HEK293 (cell line): ENCODE measurements around the gene SRBD1.
A peak's percentile ranks its signal among the peaks of the same experiment; 100 is the strongest.

Source experiments
- CTCF ChIA-PET: fragments of 350-600 bp; formaldehyde crosslinking; extraction: SDS; loops from one replicate; lab custom pipeline; 2021; ENCODE audit warnings: antibody characterized with exemption; lab: Yijun Ruan, JAX
- POLR2A ChIA-PET: fragments of 300-600 bp; formaldehyde crosslinking; extraction: SDS; loops from one replicate; lab custom pipeline; 2020; ENCODE audit warnings: antibody characterized with exemption, inconsistent platforms; lab: Yijun Ruan, JAX
- H3K27ac ChIP-seq: fragments of 200-500 bp; sonication (Bioruptor generic); 2 replicates; pipeline ENCODE4 v1.5.1; 2014; ENCODE audit warnings: low read depth, low read length, control low read depth, inconsistent platforms; ENCODE audit errors: extremely low read depth
- H3K36me3 ChIP-seq, 2 experiments: fragments of 200-500 bp in 1 of 2; sonication (Bioruptor generic) in 1 of 2; 1 replicate in 1 of 2; 2 replicates in 1 of 2; pipeline ENCODE4 v1.5.1; 2014 to 2017; ENCODE audit warnings: inconsistent platforms in 2 of 2, low read length in 2 of 2; ENCODE audit not compliant: control insufficient read depth in 2 of 2, insufficient read depth in 1 of 2
- H3K4me1 ChIP-seq: fragments of 200-500 bp; sonication (Bioruptor generic); 2 replicates; pipeline ENCODE4 v1.5.1; 2014; ENCODE audit warnings: mild to moderate bottlenecking, low read length, inconsistent platforms; ENCODE audit not compliant: control insufficient read depth, insufficient read depth
- H3K4me3 ChIP-seq: 2 replicates; pipeline ENCODE4 v1.5.1; 2011; ENCODE audit warnings: low read depth, mild to moderate bottlenecking, control low read depth, low read length, moderate library complexity
- H3K9me3 ChIP-seq: fragments of 200-500 bp; sonication (Bioruptor generic); 2 replicates; pipeline ENCODE4 v1.5.1; 2014; ENCODE audit warnings: low read depth, low read length, inconsistent platforms; ENCODE audit not compliant: control insufficient read depth, insufficient read depth
- KLF10 ChIP-seq: fragments of 450-650 bp; IDR thresholded peaks from 2 replicates; pipeline ENCODE4 v1.5.1; 2018; ENCODE audit warnings: missing biosample characterization, mild to moderate bottlenecking, missing genetic modification characterization
- KLF16 ChIP-seq: fragments of 450-650 bp; formaldehyde crosslinking; IDR thresholded peaks from 2 replicates; pipeline ENCODE4 v1.5.1; 2017; ENCODE audit warnings: missing biosample characterization, missing genetic modification characterization
- KLF9 ChIP-seq: fragments of 450-650 bp; formaldehyde crosslinking; IDR thresholded peaks from 2 replicates; pipeline ENCODE4 v1.5.1; 2016; ENCODE audit warnings: missing biosample characterization, missing genetic modification characterization, low read depth
- PRDM10 ChIP-seq: fragments of 450-650 bp; formaldehyde crosslinking; IDR thresholded peaks from 2 replicates; pipeline ENCODE4 v1.5.1; 2016; ENCODE audit warnings: missing biosample characterization, missing genetic modification characterization
- ZBTB21 ChIP-seq: fragments of 450-650 bp; formaldehyde crosslinking; IDR thresholded peaks from 2 replicates; pipeline ENCODE4 v1.5.1; 2017; ENCODE audit warnings: missing biosample characterization, missing genetic modification characterization
- ZFP41 ChIP-seq: fragments of 450-650 bp; formaldehyde crosslinking; IDR thresholded peaks from 2 replicates; pipeline ENCODE4 v1.5.1; 2016; ENCODE audit warnings: missing biosample characterization, missing genetic modification characterization, borderline replicate concordance
- ZNF2 ChIP-seq: fragments of 450-650 bp; formaldehyde crosslinking; IDR thresholded peaks from 2 replicates; pipeline ENCODE4 v1.5.1; 2016; ENCODE audit warnings: missing biosample characterization, missing genetic modification characterization
- ZNF214 ChIP-seq: fragments of 450-650 bp; formaldehyde crosslinking; IDR thresholded peaks from 2 replicates; pipeline ENCODE4 v1.5.1; 2017; ENCODE audit warnings: missing biosample characterization, mild to moderate bottlenecking, missing genetic modification characterization, borderline replicate concordance
- ZNF221 ChIP-seq: fragments of 450-650 bp; formaldehyde crosslinking; IDR thresholded peaks from 2 replicates; pipeline ENCODE4 v1.5.1; 2017; ENCODE audit warnings: missing biosample characterization, missing genetic modification characterization, borderline replicate concordance
- ZNF311 ChIP-seq: fragments of 450-650 bp; formaldehyde crosslinking; IDR thresholded peaks from 2 replicates; pipeline ENCODE4 v1.5.1; 2017; ENCODE audit warnings: missing biosample characterization, missing genetic modification characterization, borderline replicate concordance
- ZNF513 ChIP-seq: fragments of 450-650 bp; IDR thresholded peaks from 2 replicates; pipeline ENCODE4 v1.5.1; 2018; ENCODE audit warnings: missing biosample characterization, missing genetic modification characterization
- ZNF544 ChIP-seq: fragments of 450-650 bp; formaldehyde crosslinking; IDR thresholded peaks from 2 replicates; pipeline ENCODE4 v1.5.0; 2017; ENCODE audit warnings: missing biosample characterization, missing genetic modification characterization
- ZNF549 ChIP-seq: fragments of 450-650 bp; IDR thresholded peaks from 2 replicates; pipeline ENCODE4 v1.5.1; 2018; ENCODE audit warnings: missing biosample characterization, missing genetic modification characterization, mild to moderate bottlenecking, inconsistent platforms, moderate library complexity
- ZNF560 ChIP-seq: fragments of 450-650 bp; formaldehyde crosslinking; IDR thresholded peaks from 2 replicates; pipeline ENCODE4 v1.5.1; 2017; ENCODE audit warnings: missing biosample characterization, missing genetic modification characterization, borderline replicate concordance
- ZNF639 ChIP-seq: fragments of 450-650 bp; formaldehyde crosslinking; IDR thresholded peaks from 2 replicates; pipeline ENCODE4 v1.5.1; 2016; ENCODE audit warnings: missing biosample characterization, missing genetic modification characterization
- ZNF677 ChIP-seq: fragments of 450-650 bp; IDR thresholded peaks from 2 replicates; pipeline ENCODE4 v1.5.0; 2018; ENCODE audit warnings: missing biosample characterization, mild to moderate bottlenecking, missing genetic modification characterization, moderate library complexity
- ZNF776 ChIP-seq: fragments of 450-650 bp; formaldehyde crosslinking; IDR thresholded peaks from 2 replicates; pipeline ENCODE4 v1.5.0; 2017; ENCODE audit warnings: missing biosample characterization, missing genetic modification characterization, borderline replicate concordance
- ZNF837 ChIP-seq: fragments of 450-650 bp; formaldehyde crosslinking; IDR thresholded peaks from 2 replicates; pipeline ENCODE4 v1.5.1; 2016; ENCODE audit warnings: missing biosample characterization, missing genetic modification characterization
- TF ChIP-seq, protein P1 (sequence below): fragments of 450-650 bp; IDR thresholded peaks from 2 replicates; pipeline ENCODE4 v1.5.1; 2018; ENCODE audit warnings: missing biosample characterization, mild to moderate bottlenecking, missing genetic modification characterization
- TF ChIP-seq, protein P2 (sequence below): fragments of 450-650 bp; formaldehyde crosslinking; IDR thresholded peaks from 2 replicates; pipeline ENCODE4 v1.5.1; 2017; ENCODE audit warnings: missing biosample characterization, missing genetic modification characterization
- TF ChIP-seq, protein P3 (sequence below): fragments of 450-650 bp; formaldehyde crosslinking; IDR thresholded peaks from 2 replicates; pipeline ENCODE4 v1.5.1; 2016; ENCODE audit warnings: missing biosample characterization, missing genetic modification characterization, borderline replicate concordance

The SRBD1 gene

GRCh38 chr2:45483997-45484396, 127.1 kb downstream of the SRBD1 start (continued):
- no peak for TF ChIP-seq PRDM10 (tag by site-specific recombination)
- TF ChIP-seq, all 188 proteins: peak for 0

GRCh38 chr2:45477546-45477945, 133.5 kb downstream of the SRBD1 start:
- CTCF ChIA-PET, result interaction anchor here (0.7 kb wide), 1 partner anchor 96 kb away, joined by 3 read pairs; no protein-coding TSS in a partner anchor
- no peak for TF ChIP-seq ZNF221 (tag by site-specific recombination)
- TF ChIP-seq ZBTB21, result no peak
- TF ChIP-seq ZNF2 (tag by site-specific recombination), result no peak
- TF ChIP-seq, protein P1, sequence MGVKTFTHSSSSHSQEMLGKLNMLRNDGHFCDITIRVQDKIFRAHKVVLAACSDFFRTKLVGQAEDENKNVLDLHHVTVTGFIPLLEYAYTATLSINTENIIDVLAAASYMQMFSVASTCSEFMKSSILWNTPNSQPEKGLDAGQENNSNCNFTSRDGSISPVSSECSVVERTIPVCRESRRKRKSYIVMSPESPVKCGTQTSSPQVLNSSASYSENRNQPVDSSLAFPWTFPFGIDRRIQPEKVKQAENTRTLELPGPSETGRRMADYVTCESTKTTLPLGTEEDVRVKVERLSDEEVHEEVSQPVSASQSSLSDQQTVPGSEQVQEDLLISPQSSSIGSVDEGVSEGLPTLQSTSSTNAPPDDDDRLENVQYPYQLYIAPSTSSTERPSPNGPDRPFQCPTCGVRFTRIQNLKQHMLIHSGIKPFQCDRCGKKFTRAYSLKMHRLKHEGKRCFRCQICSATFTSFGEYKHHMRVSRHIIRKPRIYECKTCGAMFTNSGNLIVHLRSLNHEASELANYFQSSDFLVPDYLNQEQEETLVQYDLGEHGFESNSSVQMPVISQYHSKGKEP (tag by site-specific recombination), result 0 out of 2 replicates have a peak, but pooled peaks have one; percentile 51
- TF ChIP-seq, protein P2, sequence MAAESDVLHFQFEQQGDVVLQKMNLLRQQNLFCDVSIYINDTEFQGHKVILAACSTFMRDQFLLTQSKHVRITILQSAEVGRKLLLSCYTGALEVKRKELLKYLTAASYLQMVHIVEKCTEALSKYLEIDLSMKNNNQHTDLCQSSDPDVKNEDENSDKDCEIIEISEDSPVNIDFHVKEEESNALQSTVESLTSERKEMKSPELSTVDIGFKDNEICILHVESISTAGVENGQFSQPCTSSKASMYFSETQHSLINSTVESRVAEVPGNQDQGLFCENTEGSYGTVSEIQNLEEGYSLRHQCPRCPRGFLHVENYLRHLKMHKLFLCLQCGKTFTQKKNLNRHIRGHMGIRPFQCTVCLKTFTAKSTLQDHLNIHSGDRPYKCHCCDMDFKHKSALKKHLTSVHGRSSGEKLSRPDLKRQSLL, result no peak
- TF ChIP-seq, all 188 proteins: peak for 1

GRCh38 chr2:45470531-45470930, 140.5 kb downstream of the SRBD1 start:
- H3K27ac ChIP-seq, result no peak overlapping the region
- ChIA-PET CTCF (no interaction called here), POLR2A (no interaction called here)
- H3K9me3 ChIP-seq, result no peaks in the 10 kb centered on the region
- no peak overlapping the region for H3K4me3 ChIP-seq
- H3K4me1 ChIP-seq, result peaks cover 22% of the 10 kb centered on the region
- no peaks in the 10 kb centered on the region for H3K36me3 ChIP-seq
- TF ChIP-seq KLF9 (tag by site-specific recombination) (no peak), ZNF837 (no peak), ZNF776 (tag by site-specific recombination) (no peak), ZNF560 (no peak), ZNF677 (no peak), ZNF544 (tag by site-specific recombination) (no peak), ZNF311 (tag by site-specific recombination) (no peak), ZNF639 (no peak), KLF16 (tag by site-specific recombination) (no peak), KLF10 (tag by site-specific recombination) (no peak), ZNF214 (tag by site-specific recombination) (no peak), ZNF513 (tag by site-specific recombination) (no peak), ZFP41 (no peak), ZNF549 (no peak)
- TF ChIP-seq, protein P3, sequence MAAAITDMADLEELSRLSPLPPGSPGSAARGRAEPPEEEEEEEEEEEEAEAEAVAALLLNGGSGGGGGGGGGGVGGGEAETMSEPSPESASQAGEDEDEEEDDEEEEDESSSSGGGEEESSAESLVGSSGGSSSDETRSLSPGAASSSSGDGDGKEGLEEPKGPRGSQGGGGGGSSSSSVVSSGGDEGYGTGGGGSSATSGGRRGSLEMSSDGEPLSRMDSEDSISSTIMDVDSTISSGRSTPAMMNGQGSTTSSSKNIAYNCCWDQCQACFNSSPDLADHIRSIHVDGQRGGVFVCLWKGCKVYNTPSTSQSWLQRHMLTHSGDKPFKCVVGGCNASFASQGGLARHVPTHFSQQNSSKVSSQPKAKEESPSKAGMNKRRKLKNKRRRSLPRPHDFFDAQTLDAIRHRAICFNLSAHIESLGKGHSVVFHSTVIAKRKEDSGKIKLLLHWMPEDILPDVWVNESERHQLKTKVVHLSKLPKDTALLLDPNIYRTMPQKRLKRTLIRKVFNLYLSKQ (tag by site-specific recombination), result no peak

More at GRCh38 chr2:45477546-45477945, 133.5 kb downstream of the SRBD1 start:
- POLR2A ChIA-PET, result no interaction called here
- Histone ChIP-seq H3K4me3 (no peak overlapping the region), H3K27ac (no peak overlapping the region), H3K4me1 (peaks cover 2% of the 10 kb centered on the region; the same call in 1 of the 2 replicates), H3K9me3 (no peaks in the 10 kb centered on the region), H3K36me3 (no peaks in the 10 kb centered on the region)
